ENCODE measurements around the gene ST6GALNAC4. TPM values are rescaled to one million over a fixed set of nuclear protein-coding genes. Genes with fewer than 3 reads are reported as not detected.

Gene ST6GALNAC4
- total RNA-seq, 3 donors from 2014 or later = 22.0 to 25.7 (median 24.7) TPM

DNA sequence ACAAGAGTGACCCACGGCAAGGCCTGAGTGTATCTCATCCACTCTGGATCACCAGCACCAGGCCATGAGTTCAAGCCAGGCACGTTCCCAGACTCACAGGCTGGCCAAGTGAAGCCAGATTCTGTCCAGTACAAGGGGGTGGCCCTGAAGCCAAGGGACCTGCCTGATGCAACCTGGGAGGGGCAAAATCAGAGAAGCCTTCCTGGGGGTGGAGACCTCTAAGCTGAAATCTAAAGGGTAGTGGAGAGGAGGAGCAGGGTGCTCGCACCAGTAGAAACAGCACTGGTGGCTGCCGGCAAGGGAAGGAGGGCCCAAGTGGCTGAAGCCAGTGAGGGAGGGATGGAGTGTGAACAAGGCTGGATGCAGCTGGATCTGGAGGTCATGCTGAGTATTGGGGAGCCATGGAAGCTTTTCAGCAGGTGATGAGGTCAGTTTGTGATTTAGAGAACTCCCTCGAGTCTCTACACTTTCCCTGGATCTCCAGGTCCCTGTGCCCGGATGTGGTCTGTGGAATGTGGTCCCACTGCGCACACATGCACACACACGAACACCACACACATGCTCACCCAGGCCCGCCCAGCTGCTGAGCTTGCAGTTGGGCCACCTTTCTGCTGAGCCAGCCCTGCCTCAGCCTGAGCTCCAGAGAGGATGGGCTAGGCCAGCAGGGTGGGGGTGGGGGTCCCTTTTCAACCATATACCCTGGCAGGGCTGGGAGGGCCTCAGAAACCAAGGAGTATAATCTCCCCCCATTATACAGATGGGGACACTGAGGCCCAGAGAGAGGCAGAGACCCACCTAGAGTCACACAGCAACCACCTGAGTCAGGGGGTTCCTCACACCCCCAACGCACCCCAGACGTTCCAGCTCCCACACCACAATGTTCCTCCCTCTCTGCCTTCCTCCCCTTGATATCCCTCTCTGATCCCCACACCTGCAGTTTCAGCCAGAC, 12.1 kb upstream of the ST6GALNAC4 start:
- Mint-ChIP-seq H3K4me3 (no peak overlapping the region), H3K36me3 (ENCODE audit: insufficient read depth) (peaks cover 2% of the 10 kb centered on the region), H3K9me3 (no peaks in the 10 kb centered on the region), H3K4me1 (ENCODE audit: low read depth) (peaks cover 20% of the 10 kb centered on the region), H3K27me3 (ENCODE audit: low read depth) (peaks cover 5% of the 10 kb centered on the region)
- ATAC-seq = no peak
- DNase-seq = no peak

DNA sequence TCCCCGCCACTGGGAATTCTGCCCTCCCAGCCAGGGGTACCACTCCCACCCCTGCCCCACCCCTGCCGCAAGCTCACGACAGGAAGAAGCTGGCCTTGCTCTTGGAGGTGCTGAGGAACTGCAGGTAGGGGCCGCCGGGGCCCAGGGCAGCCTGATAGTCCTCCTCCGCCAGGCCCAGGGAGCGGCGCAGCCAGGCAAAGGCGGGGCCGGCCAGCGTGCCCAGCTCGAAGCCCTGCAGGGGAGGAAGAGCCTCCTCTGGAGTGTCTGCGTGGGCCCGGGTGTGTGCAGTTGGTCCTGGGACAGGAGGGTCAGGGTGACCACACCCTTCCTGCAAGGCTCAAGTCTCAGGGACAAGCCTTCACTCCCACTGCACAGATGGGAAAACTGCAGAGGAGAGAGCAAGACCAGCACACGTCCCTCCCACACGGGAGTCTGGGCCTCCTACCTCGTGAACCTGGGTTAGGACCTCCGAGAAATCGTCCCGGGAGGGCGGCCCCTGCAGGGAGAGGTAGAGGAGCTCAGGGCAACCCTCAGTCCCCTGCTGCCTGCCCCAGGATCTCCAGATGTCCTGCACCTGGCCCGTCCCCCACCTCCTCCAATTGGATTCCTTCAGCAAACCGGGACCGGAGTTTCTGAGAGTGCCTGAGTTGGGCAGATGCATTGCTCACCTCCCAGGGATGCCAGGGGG, 11.3 kb upstream of the ST6GALNAC4 start:
- no peaks in the 10 kb centered on the region for H3K9me3 Mint-ChIP-seq
- peaks cover 2% of the 10 kb centered on the region for H3K36me3 Mint-ChIP-seq (ENCODE audit: insufficient read depth)
- H3K4me1 Mint-ChIP-seq (ENCODE audit: low read depth) = peaks cover 19% of the 10 kb centered on the region
- no peak for ATAC-seq
- no peak for DNase-seq
- peaks cover 5% of the 10 kb centered on the region for H3K27me3 Mint-ChIP-seq (ENCODE audit: low read depth)
- H3K4me3 Mint-ChIP-seq = no peak overlapping the region

DNA sequence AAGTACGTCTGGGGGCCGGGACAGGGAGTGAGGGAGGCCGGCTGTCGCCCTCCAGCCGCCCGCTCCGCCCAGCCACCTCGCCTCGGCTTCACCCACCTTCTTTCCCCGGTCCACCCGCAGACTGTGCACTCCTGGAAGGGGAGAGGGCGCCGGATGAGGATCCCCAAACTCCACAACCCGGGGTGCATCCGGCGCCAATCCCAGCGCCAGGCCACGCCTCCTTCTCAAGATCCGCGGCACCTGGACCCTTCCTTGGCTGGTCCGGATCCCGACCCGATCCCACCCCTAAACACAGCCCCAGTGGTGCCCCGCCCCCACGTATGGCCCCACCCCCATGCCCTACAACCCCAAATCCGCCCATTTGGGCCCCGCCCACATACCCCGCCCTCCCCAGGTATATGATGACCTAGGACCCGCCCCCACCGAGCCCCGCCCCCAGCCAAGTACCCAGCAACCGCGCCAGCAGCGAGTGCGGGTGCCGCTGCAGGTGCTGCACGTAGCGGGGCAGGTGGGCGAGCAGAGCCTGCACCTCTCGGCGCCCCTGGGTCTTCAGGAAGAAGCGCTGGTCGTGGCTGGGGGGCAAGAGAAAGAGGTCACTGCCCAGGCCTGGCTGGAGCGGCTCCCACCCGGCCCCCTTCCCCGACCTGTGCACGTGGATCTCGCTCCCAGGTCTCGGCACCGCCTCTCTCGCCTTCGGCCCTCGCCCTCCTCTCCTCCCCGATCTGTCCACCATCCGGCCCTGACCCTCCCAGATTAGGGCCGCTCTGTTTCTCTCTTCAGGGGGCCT, 10.6 kb upstream of the ST6GALNAC4 start:
- Mint-ChIP-seq H3K4me3 (peak overlapping the region; percentile 65), H3K9me3 (no peaks in the 10 kb centered on the region), H3K4me1 (ENCODE audit: low read depth) (peaks cover 16% of the 10 kb centered on the region), H3K27me3 (ENCODE audit: low read depth) (peaks cover 5% of the 10 kb centered on the region), H3K36me3 (ENCODE audit: insufficient read depth) (no peaks in the 10 kb centered on the region)
- peak; percentile 69 for DNase-seq
- ATAC-seq = peak; percentile 38 to 42

DNA sequence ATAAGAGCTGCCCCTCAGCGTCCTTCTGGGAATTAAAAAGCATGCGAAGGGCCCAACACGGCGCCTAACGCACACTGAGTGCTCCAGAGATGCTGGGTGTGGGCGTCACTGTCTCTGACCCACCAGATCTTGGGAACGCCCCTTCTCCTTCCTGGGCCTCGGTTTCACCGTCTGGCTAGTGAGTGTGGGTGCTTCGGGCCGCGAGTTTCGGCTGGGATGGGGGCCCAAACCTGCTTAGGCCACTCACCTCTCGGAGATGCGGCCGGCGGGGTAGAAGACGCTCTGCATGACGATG, 10.0 kb upstream of the ST6GALNAC4 start:
- peak overlapping the region; percentile 65 for H3K4me3 Mint-ChIP-seq

DNA sequence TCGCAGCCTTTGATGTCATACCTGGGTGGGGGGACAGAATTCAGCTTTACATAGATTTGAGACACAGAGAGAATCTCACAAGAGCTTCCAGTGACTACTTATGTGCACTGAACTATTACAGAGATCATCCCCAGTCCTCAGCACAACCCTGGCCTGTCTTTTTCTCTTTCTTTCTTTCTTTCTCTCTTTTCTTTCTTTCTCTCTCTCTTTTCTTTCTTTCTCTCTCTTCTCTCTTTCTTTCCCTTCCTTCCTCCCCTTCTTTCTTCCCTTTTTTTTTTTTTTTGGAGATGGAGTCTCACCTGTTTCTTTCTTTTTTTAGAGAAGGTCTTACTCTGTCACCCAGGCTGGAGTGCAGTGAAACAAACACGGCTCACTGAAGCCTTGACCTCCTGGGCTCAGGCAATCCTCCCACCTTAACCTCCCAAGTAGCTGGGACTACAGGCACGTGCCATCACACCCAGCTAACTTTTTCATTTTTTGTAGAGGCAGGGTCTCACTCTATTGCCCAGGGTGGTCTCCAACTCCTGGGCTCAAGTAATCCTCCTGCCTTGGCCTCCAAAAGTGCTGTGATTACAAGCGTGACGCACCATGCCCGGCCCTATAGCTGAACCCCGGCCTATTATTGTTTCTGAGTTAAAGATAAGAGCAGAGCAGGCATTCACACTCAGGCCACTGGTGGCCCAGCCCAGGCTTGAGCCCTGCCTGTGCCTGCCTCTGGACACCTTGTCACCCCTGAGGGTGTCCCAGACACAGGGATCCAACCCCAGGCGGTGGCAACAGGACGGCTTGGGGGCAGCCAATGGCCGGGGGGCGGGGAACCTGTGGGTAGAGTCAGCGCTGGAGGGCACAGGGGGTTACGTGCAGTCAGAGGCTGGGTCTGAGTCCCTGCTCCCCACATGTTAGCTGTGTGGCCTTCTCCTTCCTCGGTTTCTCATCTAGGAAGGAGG, 9.4 kb upstream of the ST6GALNAC4 start:
- Mint-ChIP-seq H3K27me3 (ENCODE audit: low read depth) (peaks cover 7% of the 10 kb centered on the region), H3K4me3 (peak overlapping the region; percentile 65), H3K9me3 (no peaks in the 10 kb centered on the region), H3K4me1 (ENCODE audit: low read depth) (peaks cover 13% of the 10 kb centered on the region), H3K36me3 (ENCODE audit: insufficient read depth) (no peaks in the 10 kb centered on the region)
- no peak for DNase-seq
- no peak for ATAC-seq

More for the DNA sequence above, 10.0 kb upstream of the ST6GALNAC4 start:
- ATAC-seq (peak; percentile 2 to 8), DNase-seq (no peak)
- H3K27me3 Mint-ChIP-seq (ENCODE audit: low read depth) = peaks cover 7% of the 10 kb centered on the region
- no peaks in the 10 kb centered on the region for H3K9me3 Mint-ChIP-seq
- H3K4me1 Mint-ChIP-seq (ENCODE audit: low read depth) = peaks cover 16% of the 10 kb centered on the region
- H3K36me3 Mint-ChIP-seq (ENCODE audit: insufficient read depth) = no peaks in the 10 kb centered on the region

DNA sequence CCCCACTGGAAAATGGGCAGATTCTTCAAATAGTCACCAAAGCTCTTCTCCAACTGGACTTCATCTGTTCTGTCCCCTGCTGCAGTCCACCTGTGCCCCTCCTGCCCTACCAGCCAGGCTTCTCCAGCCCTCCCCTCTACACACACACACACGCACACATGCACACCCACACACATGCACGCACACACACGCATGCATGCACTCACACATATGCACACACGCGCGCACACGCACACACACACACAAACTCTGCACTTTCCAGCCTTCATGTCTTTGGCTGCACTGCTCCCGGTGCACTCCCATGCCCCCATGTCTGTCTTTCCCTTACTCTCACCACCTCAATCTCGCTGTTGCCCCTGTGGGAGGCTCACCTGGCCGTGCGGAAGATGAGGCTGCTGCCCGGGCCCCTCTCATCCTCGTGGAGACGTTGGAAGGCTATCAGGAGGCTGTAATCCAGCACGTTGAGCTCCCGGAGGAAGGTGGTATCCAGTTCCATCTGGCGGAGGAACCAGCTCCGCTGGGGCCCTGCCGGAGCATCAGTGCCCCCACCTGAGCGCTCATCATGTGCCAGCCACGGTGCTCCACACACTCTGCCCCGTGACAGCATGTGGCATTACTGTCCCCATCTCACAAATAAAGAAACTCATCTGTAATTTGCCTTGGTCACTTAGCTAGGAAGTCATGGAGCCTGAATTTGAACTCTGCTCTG, 8.0 kb upstream of the ST6GALNAC4 start:
- Mint-ChIP-seq H3K9me3 (no peaks in the 10 kb centered on the region), H3K36me3 (ENCODE audit: insufficient read depth) (no peaks in the 10 kb centered on the region), H3K4me1 (ENCODE audit: low read depth) (peaks cover 8% of the 10 kb centered on the region), H3K4me3 (no peak overlapping the region), H3K27me3 (ENCODE audit: low read depth) (peaks cover 7% of the 10 kb centered on the region)
- DNase-seq (no peak), ATAC-seq (no peak)

DNA sequence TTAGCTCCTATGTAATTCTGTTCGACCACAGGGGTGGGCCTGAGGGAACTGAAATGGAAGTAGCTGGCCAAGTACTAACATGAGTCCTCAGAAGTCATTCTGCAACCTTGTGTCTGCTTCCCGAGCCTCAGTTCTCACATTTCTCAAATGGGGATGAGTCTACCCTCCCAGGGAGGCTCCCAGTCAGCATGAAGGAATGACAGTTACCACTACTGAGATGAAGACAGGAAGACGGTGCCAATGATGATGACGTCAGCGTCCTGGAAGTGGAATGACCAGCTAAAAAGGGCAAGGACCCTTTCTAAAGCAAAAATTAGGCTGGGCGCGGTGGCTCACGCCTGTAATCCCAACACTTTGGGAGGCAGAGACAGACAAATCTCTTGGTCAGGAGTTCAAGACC, 6.9 kb upstream of the ST6GALNAC4 start:
- peaks cover 14% of the 10 kb centered on the region for H3K4me1 Mint-ChIP-seq (ENCODE audit: low read depth)
- H3K4me3 Mint-ChIP-seq = no peak overlapping the region
- DNase-seq = no peak
- ATAC-seq = no peak
- H3K36me3 Mint-ChIP-seq (ENCODE audit: insufficient read depth) = no peaks in the 10 kb centered on the region
- peaks cover 7% of the 10 kb centered on the region for H3K27me3 Mint-ChIP-seq (ENCODE audit: low read depth)
- no peaks in the 10 kb centered on the region for H3K9me3 Mint-ChIP-seq

DNA sequence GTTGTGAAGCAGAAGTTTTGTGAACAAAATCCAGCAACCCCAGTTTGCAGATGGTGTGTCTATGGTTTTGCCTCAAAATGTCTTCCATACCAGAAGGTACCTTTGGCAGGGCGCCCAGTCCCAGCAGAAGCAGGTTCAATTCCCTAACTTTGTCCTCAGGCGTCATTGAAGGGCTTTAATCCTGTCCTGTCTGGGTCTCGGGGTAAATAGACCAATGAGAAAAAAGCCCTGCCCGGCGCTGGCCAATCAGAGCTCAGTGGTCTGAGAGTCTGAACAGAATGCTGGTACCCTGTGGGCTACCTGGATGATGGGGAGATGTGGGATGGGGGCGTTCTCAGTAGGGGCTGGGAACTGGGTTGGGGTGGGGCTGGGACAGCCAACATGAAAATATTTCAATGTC, 6.2 kb upstream of the ST6GALNAC4 start:
- no peaks in the 10 kb centered on the region for H3K9me3 Mint-ChIP-seq
- no peak overlapping the region for H3K4me3 Mint-ChIP-seq
- peaks cover 7% of the 10 kb centered on the region for H3K27me3 Mint-ChIP-seq (ENCODE audit: low read depth)
- H3K4me1 Mint-ChIP-seq (ENCODE audit: low read depth) = peaks cover 19% of the 10 kb centered on the region
- H3K36me3 Mint-ChIP-seq (ENCODE audit: insufficient read depth) = no peaks in the 10 kb centered on the region
- ATAC-seq (no peak), DNase-seq (no peak)

DNA sequence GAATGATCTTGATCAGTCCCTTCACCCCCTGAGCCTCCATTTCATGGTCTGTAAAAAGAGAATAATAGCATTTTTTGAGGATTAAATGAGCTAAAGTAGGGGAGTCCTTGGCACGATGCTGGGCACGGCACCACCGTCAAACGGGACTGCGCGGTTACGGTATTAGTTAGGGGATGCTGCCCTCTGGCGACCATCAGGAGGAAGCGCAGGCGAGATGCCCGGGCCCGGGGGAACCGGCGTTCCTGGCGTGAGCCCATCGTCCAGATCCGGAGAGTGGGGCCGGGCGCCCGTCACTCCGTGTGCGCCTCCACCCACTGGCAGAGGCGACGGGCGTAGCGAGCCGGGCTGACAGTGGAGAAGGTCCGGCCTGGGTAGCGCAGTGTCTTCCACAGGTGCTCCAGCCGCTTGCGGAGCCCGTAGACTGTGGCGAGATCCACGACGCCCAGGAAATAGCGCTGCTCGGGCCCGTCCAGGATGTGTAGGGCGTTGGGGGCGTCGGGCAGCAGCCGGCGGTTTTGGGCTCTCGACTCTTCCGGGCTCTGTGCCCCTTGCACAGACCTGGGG, 4.8 kb upstream of the ST6GALNAC4 start:
- DNase-seq (peak; percentile 80), ATAC-seq (peak; percentile 30 to 32)
- H3K27me3 Mint-ChIP-seq (ENCODE audit: low read depth) = peaks cover 7% of the 10 kb centered on the region
- peak overlapping the region; percentile 35 for H3K4me3 Mint-ChIP-seq
- peaks cover 28% of the 10 kb centered on the region for H3K4me1 Mint-ChIP-seq (ENCODE audit: low read depth)
- no peaks in the 10 kb centered on the region for H3K36me3 Mint-ChIP-seq (ENCODE audit: insufficient read depth)
- no peaks in the 10 kb centered on the region for H3K9me3 Mint-ChIP-seq

DNA sequence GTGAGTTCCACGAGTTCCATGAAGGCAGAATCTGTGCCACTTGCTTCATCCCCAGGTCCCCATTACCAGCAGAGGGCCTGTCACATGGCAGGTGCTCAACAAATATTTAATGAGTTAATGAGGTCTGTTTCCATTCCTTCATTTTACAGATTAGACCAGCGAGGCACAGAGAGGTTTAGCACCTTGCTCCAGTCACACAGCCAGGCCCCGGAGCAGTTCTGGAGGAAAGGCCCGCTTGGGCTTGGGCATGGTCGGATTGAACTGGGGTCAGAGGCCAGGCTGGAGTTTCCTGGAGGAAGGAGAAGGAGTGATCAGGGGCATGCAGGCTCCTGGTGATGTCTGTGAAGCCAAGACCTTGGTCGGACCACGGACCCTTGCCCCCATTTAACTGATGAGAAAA, 4.0 kb upstream of the ST6GALNAC4 start:
- Mint-ChIP-seq H3K36me3 (ENCODE audit: insufficient read depth) (no peaks in the 10 kb centered on the region), H3K27me3 (ENCODE audit: low read depth) (peaks cover 7% of the 10 kb centered on the region), H3K4me3 (no peak overlapping the region), H3K4me1 (ENCODE audit: low read depth) (peaks cover 33% of the 10 kb centered on the region), H3K9me3 (no peaks in the 10 kb centered on the region)
- ATAC-seq (no peak), DNase-seq (no peak)

DNA sequence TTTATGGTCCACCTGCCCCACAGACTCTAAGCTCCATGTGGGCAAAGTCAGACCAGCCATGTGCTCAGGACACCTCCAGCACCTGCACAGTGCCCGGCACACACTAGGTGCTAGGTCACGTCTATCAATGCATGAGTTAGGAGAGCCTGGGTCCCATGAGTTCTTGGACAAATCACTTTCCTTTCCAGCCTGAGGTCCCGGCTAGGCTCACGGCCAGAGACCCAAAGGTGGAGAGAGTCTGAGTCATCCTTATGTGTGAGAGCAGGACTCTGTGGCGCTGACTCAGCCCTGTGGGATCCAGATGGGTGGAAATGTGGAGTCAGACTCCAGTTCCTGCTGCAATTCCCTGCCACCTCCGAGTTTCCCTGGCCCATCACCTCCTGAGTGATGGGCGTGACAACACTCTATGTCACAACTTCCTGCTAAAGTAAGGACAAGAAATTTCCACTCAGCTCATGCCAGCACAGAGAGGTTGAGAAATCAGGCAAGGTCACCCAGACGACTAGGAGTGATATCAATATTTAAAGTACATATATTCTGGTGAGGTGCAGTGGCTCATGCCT, 2.5 kb upstream of the ST6GALNAC4 start:
- no peak overlapping the region for H3K4me3 Mint-ChIP-seq
- no peaks in the 10 kb centered on the region for H3K36me3 Mint-ChIP-seq (ENCODE audit: insufficient read depth)
- no peaks in the 10 kb centered on the region for H3K9me3 Mint-ChIP-seq
- peaks cover 41% of the 10 kb centered on the region for H3K4me1 Mint-ChIP-seq (ENCODE audit: low read depth)
- DNase-seq (no peak), ATAC-seq (no peak)
- peaks cover 2% of the 10 kb centered on the region for H3K27me3 Mint-ChIP-seq (ENCODE audit: low read depth)

DNA sequence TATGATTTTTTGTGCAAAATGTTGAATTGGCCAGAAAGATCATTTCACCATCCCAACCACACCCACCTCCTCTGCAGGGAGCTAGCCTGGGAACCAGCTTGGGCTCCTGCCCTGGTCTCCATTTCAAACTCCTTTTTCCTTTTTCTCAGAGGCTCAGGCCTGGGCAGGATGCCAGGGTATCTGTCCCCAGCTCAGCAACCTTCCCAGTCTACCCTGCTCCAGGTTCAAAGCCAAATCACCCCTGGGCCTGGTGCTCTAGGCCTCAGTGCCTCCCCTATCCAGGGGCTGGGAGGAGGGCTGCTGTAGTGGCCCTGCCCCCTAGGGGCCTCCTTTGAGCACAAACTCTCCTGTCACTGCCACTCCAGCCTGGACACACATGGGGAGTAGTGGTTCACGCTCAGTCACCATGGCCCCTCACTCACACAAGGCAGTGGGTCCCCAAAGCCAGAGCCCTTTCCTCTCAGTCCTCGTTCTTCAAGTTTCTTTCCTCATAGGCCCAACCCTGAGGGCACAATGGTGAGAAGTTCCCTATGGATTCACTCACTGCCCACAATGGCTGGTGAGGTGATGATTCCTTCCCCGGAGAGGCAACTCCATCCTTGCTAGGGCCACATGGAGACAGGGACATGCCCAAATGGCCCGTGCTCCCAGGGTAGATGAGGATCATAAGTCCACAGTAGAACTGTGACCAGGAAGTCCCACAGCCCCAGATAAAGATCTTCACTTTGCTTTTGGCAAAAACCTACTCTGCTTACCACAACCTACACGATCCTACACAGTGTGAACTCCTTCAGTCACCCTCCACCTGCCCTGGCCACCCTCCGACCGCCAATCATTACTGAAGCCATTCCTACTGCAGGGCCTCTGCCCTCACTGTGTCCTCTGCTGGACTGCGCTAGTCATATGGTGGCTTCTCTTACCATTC, 1.6 kb upstream of the ST6GALNAC4 start:
- Mint-ChIP-seq H3K4me1 (ENCODE audit: low read depth) (peaks cover 41% of the 10 kb centered on the region), H3K9me3 (no peaks in the 10 kb centered on the region), H3K27me3 (ENCODE audit: low read depth) (peaks cover 2% of the 10 kb centered on the region), H3K36me3 (ENCODE audit: insufficient read depth) (no peaks in the 10 kb centered on the region), H3K4me3 (peak overlapping the region; percentile 45)
- no peak for ATAC-seq
- DNase-seq = no peak

Data from activated T-cell treated with anti-CD3 and anti-CD28 coated beads, Interleukin-2, amount 50 U/mL, for 4 hours (primary cell).